RWPE2 (cell line): ENCODE measurements around the gene SMAP2.
A peak's percentile ranks its signal among the peaks of the same experiment; 100 is the strongest.
"Not testable (repeated sequence)": the region's sequence is repeated elsewhere in the genome, so short reads cannot be mapped to it uniquely, and the experiment has no call there.

Source experiments
- ATAC-seq: fragments of 200-7000 bp; cut with Tn5 transposase; 3 replicates; pipeline ENCODE4 v1.9.1; 2021; ENCODE audit warnings: low read depth
- DNase-seq: peaks from one replicate; pipeline ENCODE4 v3.0.0-alpha.2; 2020; ENCODE audit warnings: low spot score
- H3K27ac ChIP-seq: fragments of 450-650 bp; 2 replicates; pipeline ENCODE4 v1.5.1; 2017; ENCODE audit warnings: mild to moderate bottlenecking; ENCODE audit not compliant: poor library complexity, severe bottlenecking
- H3K27me3 ChIP-seq: fragments of 250-450 bp; sonication (Bioruptor Pico); 2 replicates; pipeline ENCODE4 v1.5.1; 2021; ENCODE audit warnings: mild to moderate bottlenecking, moderate library complexity; ENCODE audit not compliant: insufficient read depth, poor library complexity, severe bottlenecking
- H3K36me3 ChIP-seq: fragments of 250-450 bp; sonication (Bioruptor Pico); 2 replicates; pipeline ENCODE4 v1.5.1; 2020; ENCODE audit warnings: low read depth, mild to moderate bottlenecking, moderate library complexity
- H3K4me1 ChIP-seq: fragments of 250-450 bp; sonication (Bioruptor Pico); 2 replicates; pipeline ENCODE4 v1.5.1; 2021; ENCODE audit warnings: mild to moderate bottlenecking, moderate library complexity; ENCODE audit not compliant: insufficient read depth, poor library complexity, severe bottlenecking
- H3K4me3 ChIP-seq: fragments of 250-450 bp; sonication (Bioruptor Pico); 2 replicates; pipeline ENCODE4 v1.5.1; 2021; ENCODE audit warnings: mild to moderate bottlenecking, moderate library complexity; ENCODE audit not compliant: severe bottlenecking
- H3K9me3 ChIP-seq: fragments of 250-450 bp; sonication (Bioruptor Pico); 2 replicates; pipeline ENCODE4 v1.5.1; 2021; ENCODE audit warnings: mild to moderate bottlenecking, moderate library complexity; ENCODE audit not compliant: severe bottlenecking
- TF ChIP-seq, protein P1 (sequence below): fragments of 450-650 bp; IDR thresholded peaks from one replicate; pipeline ENCODE4 v1.5.1; 2017; ENCODE audit warnings: mild to moderate bottlenecking, moderate library complexity; ENCODE audit not compliant: poor library complexity, severe bottlenecking

The SMAP2 gene

DNA sequence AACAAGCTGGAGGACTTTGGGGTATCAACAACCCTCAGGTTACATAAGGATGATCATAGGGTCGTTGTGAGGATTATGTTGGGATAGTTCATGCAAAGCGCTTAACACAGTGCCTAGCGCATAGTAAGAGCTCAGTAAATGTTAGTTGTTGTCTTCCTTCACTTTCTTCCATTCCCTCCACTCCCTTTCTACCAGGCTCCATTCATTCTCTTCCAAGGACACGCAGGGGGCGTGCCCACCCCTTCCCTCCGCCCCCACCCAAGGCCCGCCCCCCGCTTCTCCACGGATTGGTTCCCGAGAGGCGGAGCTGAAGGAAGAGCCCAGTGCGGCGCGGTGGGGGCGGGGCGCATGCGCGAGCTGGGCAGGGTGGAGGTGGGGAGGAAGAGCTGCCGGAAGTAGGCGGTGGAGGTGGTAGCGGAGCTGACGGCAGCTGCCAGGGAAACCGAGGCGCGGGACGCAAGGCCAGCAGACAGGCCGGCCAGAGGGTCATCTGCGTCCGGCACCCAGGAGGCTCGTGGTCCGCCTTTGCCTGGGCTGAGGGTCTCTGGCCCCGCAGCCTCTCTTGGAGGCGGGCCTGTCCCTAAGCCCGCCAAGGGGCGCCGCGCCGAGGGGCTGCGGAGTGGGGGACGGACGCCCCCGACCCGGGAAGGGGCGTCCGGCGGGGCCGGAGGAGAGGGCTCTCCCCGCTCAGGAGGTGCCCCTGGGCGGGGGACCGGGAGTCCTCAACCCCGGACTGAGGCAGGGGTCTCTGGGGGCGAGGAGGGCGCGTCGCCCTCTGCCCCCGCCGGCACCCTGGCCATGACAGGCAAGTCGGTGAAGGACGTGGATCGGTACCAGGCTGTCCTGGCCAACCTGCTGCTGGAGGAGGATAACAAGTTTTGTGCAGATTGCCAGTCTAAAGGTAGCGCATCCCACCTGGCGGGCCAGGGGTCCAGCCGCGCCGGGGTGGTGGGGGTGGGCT lies at the start of gene SMAP2:
Gene SMAP2 (plus strand): TSS at position 405 of the 961 bp plus-strand sequence. CDS start 394 bp downstream, at position 799.
- peak within 1 kb of the TSS; percentile 64 for H3K27ac ChIP-seq
- ATAC-seq (peak; percentile 89), DNase-seq (peak; percentile 92)
- TF ChIP-seq, protein P1, sequence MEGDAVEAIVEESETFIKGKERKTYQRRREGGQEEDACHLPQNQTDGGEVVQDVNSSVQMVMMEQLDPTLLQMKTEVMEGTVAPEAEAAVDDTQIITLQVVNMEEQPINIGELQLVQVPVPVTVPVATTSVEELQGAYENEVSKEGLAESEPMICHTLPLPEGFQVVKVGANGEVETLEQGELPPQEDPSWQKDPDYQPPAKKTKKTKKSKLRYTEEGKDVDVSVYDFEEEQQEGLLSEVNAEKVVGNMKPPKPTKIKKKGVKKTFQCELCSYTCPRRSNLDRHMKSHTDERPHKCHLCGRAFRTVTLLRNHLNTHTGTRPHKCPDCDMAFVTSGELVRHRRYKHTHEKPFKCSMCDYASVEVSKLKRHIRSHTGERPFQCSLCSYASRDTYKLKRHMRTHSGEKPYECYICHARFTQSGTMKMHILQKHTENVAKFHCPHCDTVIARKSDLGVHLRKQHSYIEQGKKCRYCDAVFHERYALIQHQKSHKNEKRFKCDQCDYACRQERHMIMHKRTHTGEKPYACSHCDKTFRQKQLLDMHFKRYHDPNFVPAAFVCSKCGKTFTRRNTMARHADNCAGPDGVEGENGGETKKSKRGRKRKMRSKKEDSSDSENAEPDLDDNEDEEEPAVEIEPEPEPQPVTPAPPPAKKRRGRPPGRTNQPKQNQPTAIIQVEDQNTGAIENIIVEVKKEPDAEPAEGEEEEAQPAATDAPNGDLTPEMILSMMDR, result no peak
- peak within 1 kb of the TSS; percentile 87 for H3K4me3 ChIP-seq
- peaks cover 2% of the 10 kb centered on the region for H3K9me3 ChIP-seq
- H3K36me3 ChIP-seq, result 0 out of 2 replicates have a peak, but pooled peaks cover 4% of the 10 kb centered on the region
- H3K27me3 ChIP-seq, result no peaks in the 10 kb centered on the region
- H3K4me1 ChIP-seq, result peaks cover 23% of the 10 kb centered on the region

DNA sequence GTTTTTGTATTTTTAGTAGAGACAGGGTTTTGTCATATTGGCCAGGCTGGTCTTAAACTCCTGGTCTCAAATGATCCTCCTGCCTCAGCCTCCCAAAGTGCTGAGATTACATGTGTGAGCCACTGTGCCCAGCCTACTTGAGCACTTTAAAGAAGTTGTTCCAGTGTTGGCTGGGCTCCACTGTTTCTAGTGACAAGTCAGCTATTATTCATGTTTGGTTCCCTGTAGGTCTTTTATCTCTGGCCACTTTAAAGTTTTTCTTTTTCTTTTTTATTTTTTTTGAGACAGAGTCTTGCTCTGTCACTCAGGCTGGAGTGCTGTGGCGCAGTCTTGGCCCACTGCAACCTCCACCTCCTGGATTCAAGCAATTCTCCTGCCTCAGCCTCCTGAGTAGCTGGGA lies 42.1 kb upstream of the SMAP2 start:
- not testable (repeated sequence) for H3K27ac ChIP-seq, ATAC-seq, H3K27me3 ChIP-seq, H3K4me1 ChIP-seq, H3K36me3 ChIP-seq, H3K9me3 ChIP-seq, DNase-seq, H3K4me3 ChIP-seq

DNA sequence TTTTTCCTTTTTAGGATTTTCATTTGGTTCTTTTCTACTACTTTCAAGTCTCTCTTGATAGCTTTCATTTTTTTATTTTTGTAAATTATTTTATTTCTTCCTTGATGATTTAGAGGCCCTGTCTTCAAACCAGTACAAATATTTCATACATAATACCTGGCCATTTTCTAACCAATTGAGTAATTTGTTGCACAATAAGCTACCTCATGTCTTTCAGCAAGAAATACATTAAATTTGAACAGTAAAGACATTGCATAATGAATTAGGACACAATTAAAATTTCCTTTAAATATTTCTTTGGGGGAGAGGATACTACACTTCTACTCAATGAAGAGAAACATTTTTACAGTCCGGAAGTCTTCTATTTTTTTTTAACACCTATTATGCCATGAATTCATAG lies 40.8 kb upstream of the SMAP2 start:
- H3K4me3 ChIP-seq, result no peak overlapping the region
- DNase-seq, result no peak
- no peaks in the 10 kb centered on the region for H3K27me3 ChIP-seq
- peaks cover 7% of the 10 kb centered on the region for H3K9me3 ChIP-seq
- ATAC-seq, result no peak
- H3K27ac ChIP-seq, result no peak overlapping the region
- TF ChIP-seq, protein P1, result no peak
- no peaks in the 10 kb centered on the region for H3K36me3 ChIP-seq
- H3K4me1 ChIP-seq, result no peaks in the 10 kb centered on the region

DNA sequence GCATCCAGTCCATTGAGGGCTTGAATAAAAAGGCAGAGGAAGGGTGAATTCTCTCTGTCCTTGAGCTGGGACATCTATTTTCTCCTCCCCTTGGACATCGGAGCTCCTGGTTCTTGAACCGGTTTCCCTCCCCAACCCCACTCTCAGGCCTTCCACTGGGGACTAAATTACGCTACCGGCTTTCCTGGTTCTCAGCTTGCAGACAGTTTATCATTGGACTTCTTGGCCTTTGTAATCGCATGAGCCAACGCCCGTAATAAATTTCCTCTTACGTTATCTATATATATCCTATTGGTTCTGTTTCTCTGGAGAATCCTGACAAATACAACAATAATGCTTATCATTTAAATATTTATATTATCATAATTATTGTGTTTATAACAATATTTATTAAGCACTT lies 36.1 kb upstream of the SMAP2 start:
- H3K36me3 ChIP-seq, result no peaks in the 10 kb centered on the region
- no peak for ATAC-seq
- no peaks in the 10 kb centered on the region for H3K27me3 ChIP-seq

DNA sequence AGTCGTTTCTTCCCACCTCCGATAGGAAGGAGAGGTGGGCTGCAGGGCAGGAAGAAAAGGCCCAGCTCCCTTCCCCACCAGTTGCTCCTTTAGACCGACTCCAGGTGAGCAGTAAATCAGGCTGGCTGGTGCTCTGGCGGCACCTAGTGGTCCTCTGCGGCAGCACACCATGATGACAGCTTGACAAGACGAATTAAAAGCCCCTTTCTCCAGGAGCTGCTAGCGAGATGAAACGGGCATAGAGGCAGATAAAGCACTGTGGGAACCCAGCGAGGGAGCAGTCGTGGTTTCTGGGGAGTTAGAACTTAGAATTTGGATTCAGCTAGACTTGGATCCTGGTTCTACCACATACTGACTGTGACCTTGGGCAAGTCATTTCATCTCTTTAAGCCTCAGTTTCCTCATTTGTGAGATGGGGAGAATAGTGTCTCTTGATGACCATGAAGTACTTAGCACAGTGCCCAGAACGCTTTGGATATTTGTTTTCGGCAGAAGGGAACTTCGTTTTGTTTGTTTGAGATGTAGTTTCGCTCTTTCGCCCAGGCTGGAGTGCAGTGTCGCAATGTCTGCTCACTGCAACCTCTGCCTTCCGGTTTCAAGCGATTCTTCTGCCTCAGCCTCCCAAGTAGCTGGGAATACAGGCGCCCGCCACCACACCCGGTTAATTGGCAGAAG lies 34.6 kb upstream of the SMAP2 start:
- DNase-seq (no peak), ATAC-seq (peak; percentile 82)
- TF ChIP-seq, protein P1, result peak; percentile 98
- Histone ChIP-seq H3K4me1 (no peaks in the 10 kb centered on the region), H3K27me3 (no peaks in the 10 kb centered on the region), H3K27ac (no peak overlapping the region), H3K9me3 (no peaks in the 10 kb centered on the region), H3K4me3 (no peak overlapping the region), H3K36me3 (no peaks in the 10 kb centered on the region)

More for the DNA sequence above, 36.1 kb upstream of the SMAP2 start:
- DNase-seq, result no peak
- TF ChIP-seq, protein P1, result no peak
- H3K4me1 ChIP-seq, result no peaks in the 10 kb centered on the region
- H3K27ac ChIP-seq, result no peak overlapping the region
- H3K4me3 ChIP-seq, result no peak overlapping the region
- no peaks in the 10 kb centered on the region for H3K9me3 ChIP-seq
